GM12864 (cell line): ENCODE measurements around the gene ERC2.

ENCODE experiments used
- DNase-seq: peaks from one replicate; pipeline ENCODE4 v3.0.0-alpha.2; 2011; ENCODE audit warnings: low read depth
- H3K4me3 ChIP-seq: 2 replicates; pipeline ENCODE4 v1.5.1; 2011; ENCODE audit warnings: mild to moderate bottlenecking, low read depth, low read length, control low read depth
- TF ChIP-seq, protein P1 (sequence below): IDR thresholded peaks from 2 replicates; pipeline ENCODE4 v1.5.1; 2011; ENCODE audit warnings: low read depth, mild to moderate bottlenecking, moderate library complexity, low read length, control low read depth, inconsistent platforms; ENCODE audit errors: missing control alignments

ERC2 gene

DNA sequence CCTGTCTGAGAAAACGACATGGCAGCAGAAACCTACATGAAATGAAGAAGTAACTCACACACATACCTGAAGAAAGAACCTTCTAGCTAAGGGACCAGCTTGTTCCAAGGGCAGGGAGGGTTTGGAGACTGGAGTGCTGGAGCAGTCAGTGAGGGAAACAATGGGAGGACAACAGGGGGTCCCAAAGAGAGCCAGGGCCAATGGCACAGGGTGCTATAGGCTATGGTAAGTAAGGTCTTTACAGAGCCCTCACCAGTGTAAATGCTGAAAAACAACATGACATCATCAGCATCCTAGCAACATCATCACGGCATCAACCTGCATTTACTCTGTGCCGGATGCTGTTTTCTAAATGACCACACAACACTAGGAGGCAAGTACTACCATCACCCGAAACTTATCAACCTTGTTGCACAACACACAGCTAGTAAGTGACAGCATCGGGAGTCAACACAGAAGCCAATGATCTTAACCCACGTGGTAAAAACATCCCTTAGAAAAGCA, 531.7 kb downstream of the ERC2 start:
- TF ChIP-seq, protein P1, sequence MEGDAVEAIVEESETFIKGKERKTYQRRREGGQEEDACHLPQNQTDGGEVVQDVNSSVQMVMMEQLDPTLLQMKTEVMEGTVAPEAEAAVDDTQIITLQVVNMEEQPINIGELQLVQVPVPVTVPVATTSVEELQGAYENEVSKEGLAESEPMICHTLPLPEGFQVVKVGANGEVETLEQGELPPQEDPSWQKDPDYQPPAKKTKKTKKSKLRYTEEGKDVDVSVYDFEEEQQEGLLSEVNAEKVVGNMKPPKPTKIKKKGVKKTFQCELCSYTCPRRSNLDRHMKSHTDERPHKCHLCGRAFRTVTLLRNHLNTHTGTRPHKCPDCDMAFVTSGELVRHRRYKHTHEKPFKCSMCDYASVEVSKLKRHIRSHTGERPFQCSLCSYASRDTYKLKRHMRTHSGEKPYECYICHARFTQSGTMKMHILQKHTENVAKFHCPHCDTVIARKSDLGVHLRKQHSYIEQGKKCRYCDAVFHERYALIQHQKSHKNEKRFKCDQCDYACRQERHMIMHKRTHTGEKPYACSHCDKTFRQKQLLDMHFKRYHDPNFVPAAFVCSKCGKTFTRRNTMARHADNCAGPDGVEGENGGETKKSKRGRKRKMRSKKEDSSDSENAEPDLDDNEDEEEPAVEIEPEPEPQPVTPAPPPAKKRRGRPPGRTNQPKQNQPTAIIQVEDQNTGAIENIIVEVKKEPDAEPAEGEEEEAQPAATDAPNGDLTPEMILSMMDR, result no peak
- no peak for DNase-seq
- H3K4me3 ChIP-seq, result no peak overlapping the region

DNA sequence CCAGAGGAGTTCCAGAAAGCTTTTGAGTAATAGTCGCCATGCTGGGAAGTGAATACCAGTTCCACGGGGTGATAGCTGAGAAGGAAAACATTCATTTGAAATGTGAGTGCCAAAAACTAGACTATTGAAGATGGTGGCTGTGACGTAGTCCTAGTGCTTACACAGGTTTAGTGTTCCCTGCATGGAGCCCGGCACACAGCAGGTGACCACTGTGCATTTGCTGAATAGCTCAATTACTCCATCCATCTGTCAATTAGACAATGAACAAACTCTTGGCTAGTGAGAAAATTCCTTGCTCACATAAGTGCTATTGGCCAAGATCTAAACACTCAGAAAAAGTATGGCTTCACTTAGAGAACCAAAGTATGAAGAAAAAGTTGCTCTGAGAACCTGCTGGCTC, 533.0 kb downstream of the ERC2 start:
- no peak for DNase-seq
- TF ChIP-seq, protein P1, result no peak
- no peak overlapping the region for H3K4me3 ChIP-seq

DNA sequence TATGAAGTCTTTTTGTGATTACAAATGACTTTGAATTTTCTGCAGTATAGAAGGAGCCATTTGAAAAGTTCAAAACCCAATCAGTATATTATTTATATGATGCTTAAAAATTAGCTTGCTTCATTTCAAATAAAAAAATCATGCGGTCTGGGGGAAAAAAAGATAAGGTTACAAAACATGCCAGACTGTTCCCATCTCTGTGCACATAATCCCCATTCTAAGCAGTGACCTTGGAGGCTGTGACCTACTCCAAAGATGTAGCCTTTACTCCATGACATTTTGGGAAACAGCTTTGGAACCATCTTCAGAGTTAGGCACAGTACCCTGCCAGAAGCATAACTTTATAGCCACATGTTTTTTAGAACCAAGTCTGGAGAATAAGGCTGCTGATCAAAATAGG, 533.5 kb downstream of the ERC2 start:
- no peak for DNase-seq
- TF ChIP-seq, protein P1, result no peak
- no peak overlapping the region for H3K4me3 ChIP-seq

DNA sequence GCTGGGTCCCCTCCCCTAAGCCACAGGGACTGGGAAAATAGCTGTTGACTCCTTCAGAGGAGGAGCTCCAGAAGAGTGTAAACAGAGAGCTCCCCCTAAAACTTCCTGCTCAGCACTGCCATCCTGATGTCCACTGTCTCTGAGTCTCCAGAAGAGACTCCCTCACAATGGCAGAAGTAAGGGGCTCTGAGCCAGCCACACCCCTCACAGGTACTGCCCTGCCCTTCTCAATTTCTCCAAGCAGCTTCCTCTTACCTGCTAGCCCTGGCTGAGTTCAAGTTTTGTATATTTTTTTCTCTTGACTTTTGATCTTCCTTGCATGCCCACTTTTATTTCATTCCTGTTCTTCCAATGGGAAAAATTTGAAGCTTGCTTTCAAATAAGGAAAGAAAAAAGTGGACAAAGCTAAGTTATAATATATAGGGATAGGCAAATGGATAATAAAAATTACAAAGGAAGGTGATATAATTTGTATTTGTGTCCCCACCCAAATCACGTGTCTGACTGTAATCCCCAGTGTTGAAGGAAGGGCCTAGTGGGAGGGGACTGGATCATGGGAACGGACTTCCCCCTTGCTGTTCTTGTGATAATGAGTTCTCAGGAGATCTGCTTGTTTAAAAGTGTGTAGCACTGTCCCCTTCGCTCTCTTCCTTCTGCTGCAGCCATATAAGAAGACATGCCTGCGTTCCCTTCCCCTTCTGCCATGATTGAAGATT, 539.0 kb downstream of the ERC2 start:
- H3K4me3 ChIP-seq, result no peak overlapping the region
- TF ChIP-seq, protein P1, result no peak
- no peak for DNase-seq

DNA sequence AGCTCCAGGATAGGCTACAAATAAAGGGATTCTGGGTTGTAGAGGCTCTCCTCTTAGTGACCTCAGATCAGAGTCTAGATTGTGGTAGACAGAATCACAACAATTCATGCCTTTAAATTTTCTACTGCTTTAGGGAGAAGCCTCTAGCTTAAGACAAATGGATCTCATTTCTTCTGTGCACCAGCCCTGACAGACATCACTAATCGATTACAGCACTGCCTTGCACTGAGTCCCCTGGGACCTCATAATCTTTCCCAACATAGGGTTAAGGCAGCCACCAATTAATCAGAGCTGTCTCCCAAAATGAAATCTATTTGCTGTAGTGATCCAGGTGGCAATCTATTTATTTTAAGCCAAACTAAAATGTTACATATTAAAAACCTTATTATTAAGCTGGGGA, 544.6 kb downstream of the ERC2 start:
- TF ChIP-seq, protein P1, result no peak
- DNase-seq, result no peak

DNA sequence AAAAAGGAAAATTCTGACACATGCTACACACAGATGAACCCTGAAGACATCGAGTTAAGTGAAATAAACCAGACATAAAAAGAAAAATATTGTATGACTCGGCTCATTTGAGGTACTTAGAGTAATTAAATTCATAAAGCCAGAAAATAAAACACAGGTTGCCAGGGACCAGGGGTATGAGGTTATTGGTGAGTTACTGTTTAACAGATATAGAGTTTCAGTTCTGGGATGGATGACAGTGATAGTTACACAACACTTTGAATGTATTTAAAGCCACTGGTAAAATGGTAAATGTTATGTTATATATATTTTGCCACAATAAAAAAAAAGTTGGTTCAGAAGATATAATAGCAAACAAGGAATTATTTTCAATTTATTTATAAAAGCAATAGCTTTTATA, 545.1 kb downstream of the ERC2 start:
- TF ChIP-seq, protein P1, result no peak
- no peak overlapping the region for H3K4me3 ChIP-seq
- no peak for DNase-seq

More for the DNA sequence above, 544.6 kb downstream of the ERC2 start:
- H3K4me3 ChIP-seq, result no peak overlapping the region

DNA sequence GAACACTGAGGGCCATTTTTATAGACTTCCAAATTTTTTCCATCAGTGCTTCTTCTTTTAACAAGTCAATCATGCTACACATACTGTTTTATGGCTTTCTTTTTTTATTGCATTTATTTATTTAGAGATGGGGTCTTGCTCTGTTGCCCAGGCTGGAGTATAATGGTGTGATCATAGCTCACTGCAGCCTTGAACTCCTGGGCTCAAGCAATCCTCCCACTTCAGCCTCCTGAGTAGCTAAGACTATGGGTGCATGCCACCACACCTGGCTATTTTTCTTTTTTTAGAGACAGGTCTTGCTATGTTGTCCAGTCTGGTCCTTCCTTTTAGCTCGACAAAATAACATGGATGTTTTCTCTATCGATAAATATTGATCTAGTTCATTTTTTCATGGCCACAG, 555.4 kb downstream of the ERC2 start:
- H3K4me3 ChIP-seq, result no peak overlapping the region
- TF ChIP-seq, protein P1, result no peak
- DNase-seq, result no peak
